SK-N-SH (cell line): ENCODE measurements around the gene STRN3. TPM values are rescaled to one million over a fixed set of nuclear protein-coding genes. Genes with fewer than 3 reads are reported as not detected.

Source experiments
- CTCF ChIA-PET: fragments of 300-600, 350-600 bp; formaldehyde crosslinking; extraction: SDS; loops from one replicate; lab custom pipeline; 2021; lab: Yijun Ruan, JAX
- POLR2A ChIA-PET: fragments of 350-600 bp; sonication (Branson Sonifier 250); formaldehyde crosslinking; extraction: SDS; loops from one replicate; lab custom pipeline; 2020; ENCODE audit warnings: antibody characterized with exemption, inconsistent platforms; lab: Yijun Ruan, JAX
- DNase-seq: peaks from one replicate; pipeline ENCODE4 v3.0.0; 2012
- H2AFZ ChIP-seq: fragments of 200-600 bp; sonication (generic); 2 replicates; pipeline ENCODE4 v1.8.1; 2016; ENCODE audit warnings: antibody characterized with exemption, mild to moderate bottlenecking, low read depth
- H3F3A ChIP-seq: fragments of 200-600 bp; sonication (generic); replicated peaks from 2 replicates; pipeline ENCODE3; 2016; ENCODE audit warnings: antibody characterized with exemption, mild to moderate bottlenecking; ENCODE audit not compliant: insufficient read depth
- H3K27ac ChIP-seq, 2 experiments: fragments of 200-500 bp in 1 of 2; fragments of 200-600 bp in 1 of 2; sonication (Bioruptor generic) in 1 of 2; sonication (generic), shearing (Covaris generic) in 1 of 2; 2 replicates each; pipeline versions ENCODE4 v1.5.1 to v1.6.1; 2014 to 2016; ENCODE audit warnings: low read depth in 2 of 2, inconsistent platforms in 1 of 2, low read length in 1 of 2, mild to moderate bottlenecking in 1 of 2, mixed read lengths in 1 of 2
- H3K27me3 ChIP-seq: fragments of 200-600 bp; sonication (generic), shearing (Covaris generic); 2 replicates; pipeline ENCODE4 v1.6.1; 2016; ENCODE audit warnings: mixed run types; ENCODE audit not compliant: insufficient read depth
- H3K36me3 ChIP-seq, 2 experiments: fragments of 200-500 bp in 1 of 2; fragments of 200-600 bp in 1 of 2; sonication (Bioruptor generic) in 1 of 2; sonication (generic) in 1 of 2; replicated peaks in 1 of 2; 2 replicates each; pipeline versions ENCODE3 to v1.5.1; 2014 to 2016; ENCODE audit warnings: low read length in 1 of 2, mild to moderate bottlenecking in 1 of 2; ENCODE audit not compliant: insufficient read depth in 2 of 2, control insufficient read depth in 1 of 2
- H3K4me1 ChIP-seq, 2 experiments: fragments of 200-500 bp in 1 of 2; fragments of 200-600 bp in 1 of 2; sonication (Bioruptor generic) in 1 of 2; sonication (generic), shearing (Covaris generic) in 1 of 2; 2 replicates each; pipeline versions ENCODE4 v1.5.1 to v1.6.1; 2014 to 2016; ENCODE audit warnings: low read depth in 1 of 2, low read length in 1 of 2, mixed run types in 1 of 2; ENCODE audit not compliant: insufficient read depth in 2 of 2, control insufficient read depth in 1 of 2
- H3K4me2 ChIP-seq: fragments of 200-600 bp; sonication (generic), shearing (Covaris generic); 2 replicates; pipeline ENCODE4 v1.6.1; 2017; ENCODE audit warnings: mixed run types
- H3K4me3 ChIP-seq, 2 experiments: fragments of 200-500 bp in 1 of 2; fragments of 200-600 bp in 1 of 2; sonication (Bioruptor generic) in 1 of 2; sonication (generic), shearing (Covaris generic) in 1 of 2; 2 replicates each; pipeline versions ENCODE4 v1.5.1 to v1.8.1; 2014 to 2016; ENCODE audit warnings: low read depth in 2 of 2, inconsistent platforms in 1 of 2, low read length in 1 of 2, mild to moderate bottlenecking in 1 of 2, mixed read lengths in 1 of 2, moderate library complexity in 1 of 2
- H3K79me2 ChIP-seq: fragments of 200-600 bp; sonication (generic); 2 replicates; pipeline ENCODE4 v1.8.1; 2017; ENCODE audit warnings: mild to moderate bottlenecking; ENCODE audit not compliant: insufficient read depth
- H3K9ac ChIP-seq: fragments of 200-600 bp; sonication (generic); 2 replicates; pipeline ENCODE4 v1.6.1; 2017; ENCODE audit warnings: mixed run types
- H3K9me2 ChIP-seq: fragments of 200-600 bp; sonication (generic); 2 replicates; pipeline ENCODE4 v1.6.1; 2017; ENCODE audit warnings: mixed run types
- H3K9me3 ChIP-seq: fragments of 200-600 bp; sonication (generic); 2 replicates; pipeline ENCODE4 v1.6.1; 2017; ENCODE audit warnings: mixed run types, mild to moderate bottlenecking, moderate library complexity
- H4K20me1 ChIP-seq: fragments of 200-600 bp; sonication (generic); 2 replicates; pipeline ENCODE4 v1.6.1; 2017; ENCODE audit warnings: mild to moderate bottlenecking, mixed run types; ENCODE audit not compliant: insufficient read depth
- MEF2A ChIP-seq: IDR thresholded peaks from 2 replicates; pipeline ENCODE4 v1.4.0; 2012; ENCODE audit warnings: low read depth, borderline replicate concordance
- MXI1 ChIP-seq: IDR thresholded peaks from 2 replicates; pipeline ENCODE4 v1.6.1; 2012; ENCODE audit warnings: mild to moderate bottlenecking, low read depth, low read length, improper control_type of control experiment
- NFIC ChIP-seq: IDR thresholded peaks from 2 replicates; pipeline ENCODE4 v1.4.0; 2012; ENCODE audit warnings: borderline replicate concordance
- POLR2AphosphoS5 ChIP-seq: IDR thresholded peaks from 2 replicates; pipeline ENCODE4 v1.6.1; 2012; ENCODE audit warnings: low read depth, low read length
- RFX5 ChIP-seq: IDR thresholded peaks from 2 replicates; pipeline ENCODE4 v1.6.1; 2012; ENCODE audit warnings: mild to moderate bottlenecking, improper control_type of control experiment, low read length
- RXRA ChIP-seq: IDR thresholded peaks from 2 replicates; pipeline ENCODE4 v1.4.0; 2012; ENCODE audit warnings: low read depth, mild to moderate bottlenecking, borderline replicate concordance
- SMC3 ChIP-seq: IDR thresholded peaks from 2 replicates; pipeline ENCODE4 v1.6.1; 2012; ENCODE audit warnings: low read depth, low read length, improper control_type of control experiment
- TAF1 ChIP-seq: IDR thresholded peaks from 2 replicates; pipeline ENCODE4 v1.6.1; 2012; ENCODE audit warnings: low read depth, mild to moderate bottlenecking, low read length, moderate library complexity, borderline replicate concordance
- TEAD4 ChIP-seq: IDR thresholded peaks from 2 replicates; pipeline ENCODE4 v1.4.0; 2012; ENCODE audit warnings: mild to moderate bottlenecking, borderline replicate concordance; ENCODE audit not compliant: insufficient read depth
- YY1 ChIP-seq: IDR thresholded peaks from 2 replicates; pipeline ENCODE4 v1.4.0; 2012; ENCODE audit warnings: low read depth, mild to moderate bottlenecking
- WGBS: methylation state at CpG from one replicate; pipeline ENCODE4 v1.1.6; 2017; ENCODE audit warnings: low lambda C conversion rate; 5-methylcytosine and 5-hydroxymethylcytosine counted together
- polyA plus RNA-seq, 3 experiments: library from polyadenylated mRNA; depleted of rRNA; stranded (reverse); fragments of >200 nt; gene quantifications; 2 replicates each; pipeline ENCODE4 v1.2.3, GENCODE V29; 2012
- TF ChIP-seq, protein P1 (sequence below): IDR thresholded peaks from 2 replicates; pipeline ENCODE4; 2012
- TF ChIP-seq, protein P2 (sequence below): IDR thresholded peaks from 2 replicates; pipeline ENCODE4 v1.4.0; 2012; ENCODE audit warnings: low read depth, borderline replicate concordance
- TF ChIP-seq, protein P3 (sequence below): fragments of 150-350 bp; IDR thresholded peaks from 2 replicates; pipeline ENCODE4 v1.6.1; 2017; ENCODE audit warnings: antibody characterized with exemption, low read length, low read depth, borderline replicate concordance
- TF ChIP-seq, protein P4 (sequence below): fragments of 150-350 bp; IDR thresholded peaks from 2 replicates; pipeline ENCODE4 v1.6.1; 2016; ENCODE audit warnings: mild to moderate bottlenecking, low read depth, low read length
- TF ChIP-seq, protein P5 (sequence below): IDR thresholded peaks from 2 replicates; pipeline ENCODE4 v1.6.1; 2012; ENCODE audit warnings: mild to moderate bottlenecking, low read depth, low read length, moderate library complexity

STRN3 gene
- polyA plus RNA-seq, 1 of the 3 experiments (the other 2 are of a cell fraction): 7.2 TPM

DNA sequence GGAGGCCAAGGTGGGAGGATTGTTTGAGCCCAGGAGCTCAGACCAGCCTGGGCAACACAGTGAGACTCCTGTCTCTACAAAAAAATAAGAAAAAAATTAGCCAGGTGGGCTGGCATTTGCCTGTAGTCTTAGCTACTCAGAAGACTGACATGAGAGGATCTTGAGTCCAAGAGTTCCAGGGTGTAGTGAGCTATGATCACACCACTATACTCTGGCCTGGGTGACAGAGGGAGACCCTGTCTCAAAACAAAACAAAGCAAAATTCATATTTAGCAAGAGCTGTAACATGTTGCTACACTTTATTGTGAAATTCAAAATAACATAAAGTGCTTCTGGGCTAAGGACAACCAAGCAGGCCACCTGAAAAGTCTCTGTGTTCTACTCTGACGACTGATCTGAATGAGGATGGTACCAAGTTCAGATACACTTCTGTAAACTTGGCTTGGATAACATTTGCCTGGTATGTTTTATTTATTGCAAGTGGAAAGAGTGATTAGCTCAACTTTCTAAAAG lies 11.6 kb upstream of the STRN3 start:
- DNase-seq: no peak
- H3K4me2 ChIP-seq: no peak overlapping the region
- H3K9me2 ChIP-seq: no peaks in the 10 kb centered on the region
- H3F3A ChIP-seq: peaks cover 18% of the 10 kb centered on the region
- no peaks in the 10 kb centered on the region for H4K20me1 ChIP-seq
- no peaks in the 10 kb centered on the region; the same call in 1 of the 2 replicates for H3K79me2 ChIP-seq
- no peaks in the 10 kb centered on the region for H3K27me3 ChIP-seq
- no peaks in the 10 kb centered on the region for H3K9me3 ChIP-seq
- 88% methylated on average over 1 of the region's 1 CpG for WGBS
- TF ChIP-seq RXRA: no peak
- TF ChIP-seq MXI1: no peak
- TF ChIP-seq, protein P1, sequence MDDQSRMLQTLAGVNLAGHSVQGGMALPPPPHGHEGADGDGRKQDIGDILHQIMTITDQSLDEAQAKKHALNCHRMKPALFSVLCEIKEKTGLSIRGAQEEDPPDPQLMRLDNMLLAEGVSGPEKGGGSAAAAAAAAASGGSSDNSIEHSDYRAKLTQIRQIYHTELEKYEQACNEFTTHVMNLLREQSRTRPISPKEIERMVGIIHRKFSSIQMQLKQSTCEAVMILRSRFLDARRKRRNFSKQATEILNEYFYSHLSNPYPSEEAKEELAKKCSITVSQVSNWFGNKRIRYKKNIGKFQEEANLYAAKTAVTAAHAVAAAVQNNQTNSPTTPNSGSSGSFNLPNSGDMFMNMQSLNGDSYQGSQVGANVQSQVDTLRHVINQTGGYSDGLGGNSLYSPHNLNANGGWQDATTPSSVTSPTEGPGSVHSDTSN: no peak
- no peak for TF ChIP-seq TEAD4
- TF ChIP-seq MEF2A: no peak
- TF ChIP-seq, protein P2, sequence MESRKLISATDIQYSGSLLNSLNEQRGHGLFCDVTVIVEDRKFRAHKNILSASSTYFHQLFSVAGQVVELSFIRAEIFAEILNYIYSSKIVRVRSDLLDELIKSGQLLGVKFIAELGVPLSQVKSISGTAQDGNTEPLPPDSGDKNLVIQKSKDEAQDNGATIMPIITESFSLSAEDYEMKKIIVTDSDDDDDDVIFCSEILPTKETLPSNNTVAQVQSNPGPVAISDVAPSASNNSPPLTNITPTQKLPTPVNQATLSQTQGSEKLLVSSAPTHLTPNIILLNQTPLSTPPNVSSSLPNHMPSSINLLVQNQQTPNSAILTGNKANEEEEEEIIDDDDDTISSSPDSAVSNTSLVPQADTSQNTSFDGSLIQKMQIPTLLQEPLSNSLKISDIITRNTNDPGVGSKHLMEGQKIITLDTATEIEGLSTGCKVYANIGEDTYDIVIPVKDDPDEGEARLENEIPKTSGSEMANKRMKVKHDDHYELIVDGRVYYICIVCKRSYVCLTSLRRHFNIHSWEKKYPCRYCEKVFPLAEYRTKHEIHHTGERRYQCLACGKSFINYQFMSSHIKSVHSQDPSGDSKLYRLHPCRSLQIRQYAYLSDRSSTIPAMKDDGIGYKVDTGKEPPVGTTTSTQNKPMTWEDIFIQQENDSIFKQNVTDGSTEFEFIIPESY: no peak
- TF ChIP-seq, all 33 proteins: peak for 0
- Histone ChIP-seq H3K9ac (no peak overlapping the region), H3K4me3 (no peak overlapping the region), H3K4me1 (no peaks in the 10 kb centered on the region), H3K27ac (no peak overlapping the region), H3K36me3 (no peaks in the 10 kb centered on the region), H2AFZ (no peak overlapping the region)
- CTCF ChIA-PET: interaction anchor here (1.2 to 1.8 kb wide), 3 partner anchors 9 to 45 kb away, joined by 3 to 5 read pairs (median 3); no protein-coding TSS in a partner anchor
- POLR2A ChIA-PET: no interaction called here

DNA sequence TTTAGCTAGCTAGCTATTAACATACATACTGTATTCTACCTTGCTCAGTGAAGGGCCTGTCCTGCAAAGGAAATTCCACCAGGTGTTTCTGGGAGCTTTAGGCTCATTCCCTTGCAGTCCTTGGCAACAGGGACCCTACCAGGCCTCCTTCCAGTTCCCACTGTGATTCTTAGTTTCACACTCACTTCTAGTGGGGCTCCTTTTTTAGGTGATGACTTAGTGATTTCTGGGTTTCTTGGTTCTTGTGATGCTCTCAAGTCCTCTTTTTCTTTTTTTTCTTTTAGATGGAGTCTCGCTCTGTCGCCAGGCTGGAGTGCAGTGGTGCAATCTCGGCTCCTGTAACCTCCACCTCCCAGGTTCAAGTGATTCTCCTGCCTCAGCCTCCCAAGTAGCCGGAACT lies 10.4 kb upstream of the STRN3 start:
- CTCF ChIA-PET: no interaction called here
- TF ChIP-seq POLR2AphosphoS5: no peak
- TF ChIP-seq, protein P1: no peak
- no peak for TF ChIP-seq MEF2A
- no peak for TF ChIP-seq YY1
- no peak for TF ChIP-seq RFX5
- no peak for TF ChIP-seq NFIC
- TF ChIP-seq, protein P3, sequence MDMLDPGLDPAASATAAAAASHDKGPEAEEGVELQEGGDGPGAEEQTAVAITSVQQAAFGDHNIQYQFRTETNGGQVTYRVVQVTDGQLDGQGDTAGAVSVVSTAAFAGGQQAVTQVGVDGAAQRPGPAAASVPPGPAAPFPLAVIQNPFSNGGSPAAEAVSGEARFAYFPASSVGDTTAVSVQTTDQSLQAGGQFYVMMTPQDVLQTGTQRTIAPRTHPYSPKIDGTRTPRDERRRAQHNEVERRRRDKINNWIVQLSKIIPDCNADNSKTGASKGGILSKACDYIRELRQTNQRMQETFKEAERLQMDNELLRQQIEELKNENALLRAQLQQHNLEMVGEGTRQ: no peak
- TF ChIP-seq, protein P4, sequence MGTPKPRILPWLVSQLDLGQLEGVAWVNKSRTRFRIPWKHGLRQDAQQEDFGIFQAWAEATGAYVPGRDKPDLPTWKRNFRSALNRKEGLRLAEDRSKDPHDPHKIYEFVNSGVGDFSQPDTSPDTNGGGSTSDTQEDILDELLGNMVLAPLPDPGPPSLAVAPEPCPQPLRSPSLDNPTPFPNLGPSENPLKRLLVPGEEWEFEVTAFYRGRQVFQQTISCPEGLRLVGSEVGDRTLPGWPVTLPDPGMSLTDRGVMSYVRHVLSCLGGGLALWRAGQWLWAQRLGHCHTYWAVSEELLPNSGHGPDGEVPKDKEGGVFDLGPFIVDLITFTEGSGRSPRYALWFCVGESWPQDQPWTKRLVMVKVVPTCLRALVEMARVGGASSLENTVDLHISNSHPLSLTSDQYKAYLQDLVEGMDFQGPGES: no peak
- TF ChIP-seq, protein P5, sequence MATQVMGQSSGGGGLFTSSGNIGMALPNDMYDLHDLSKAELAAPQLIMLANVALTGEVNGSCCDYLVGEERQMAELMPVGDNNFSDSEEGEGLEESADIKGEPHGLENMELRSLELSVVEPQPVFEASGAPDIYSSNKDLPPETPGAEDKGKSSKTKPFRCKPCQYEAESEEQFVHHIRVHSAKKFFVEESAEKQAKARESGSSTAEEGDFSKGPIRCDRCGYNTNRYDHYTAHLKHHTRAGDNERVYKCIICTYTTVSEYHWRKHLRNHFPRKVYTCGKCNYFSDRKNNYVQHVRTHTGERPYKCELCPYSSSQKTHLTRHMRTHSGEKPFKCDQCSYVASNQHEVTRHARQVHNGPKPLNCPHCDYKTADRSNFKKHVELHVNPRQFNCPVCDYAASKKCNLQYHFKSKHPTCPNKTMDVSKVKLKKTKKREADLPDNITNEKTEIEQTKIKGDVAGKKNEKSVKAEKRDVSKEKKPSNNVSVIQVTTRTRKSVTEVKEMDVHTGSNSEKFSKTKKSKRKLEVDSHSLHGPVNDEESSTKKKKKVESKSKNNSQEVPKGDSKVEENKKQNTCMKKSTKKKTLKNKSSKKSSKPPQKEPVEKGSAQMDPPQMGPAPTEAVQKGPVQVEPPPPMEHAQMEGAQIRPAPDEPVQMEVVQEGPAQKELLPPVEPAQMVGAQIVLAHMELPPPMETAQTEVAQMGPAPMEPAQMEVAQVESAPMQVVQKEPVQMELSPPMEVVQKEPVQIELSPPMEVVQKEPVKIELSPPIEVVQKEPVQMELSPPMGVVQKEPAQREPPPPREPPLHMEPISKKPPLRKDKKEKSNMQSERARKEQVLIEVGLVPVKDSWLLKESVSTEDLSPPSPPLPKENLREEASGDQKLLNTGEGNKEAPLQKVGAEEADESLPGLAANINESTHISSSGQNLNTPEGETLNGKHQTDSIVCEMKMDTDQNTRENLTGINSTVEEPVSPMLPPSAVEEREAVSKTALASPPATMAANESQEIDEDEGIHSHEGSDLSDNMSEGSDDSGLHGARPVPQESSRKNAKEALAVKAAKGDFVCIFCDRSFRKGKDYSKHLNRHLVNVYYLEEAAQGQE: no peak
- TF ChIP-seq SMC3: no peak
- no peak for TF ChIP-seq TAF1

More for the DNA sequence above, 10.4 kb upstream of the STRN3 start:
- Histone ChIP-seq H3K36me3 (no peaks in the 10 kb centered on the region), H3K4me1 (no peaks in the 10 kb centered on the region), H3K9me3 (no peaks in the 10 kb centered on the region), H2AFZ (no peak overlapping the region), H3K4me2 (no peak overlapping the region), H3K9ac (no peak overlapping the region), H3K4me3 (no peak overlapping the region), H4K20me1 (no peaks in the 10 kb centered on the region), H3K27me3 (no peaks in the 10 kb centered on the region), H3K79me2 (peaks cover 11% of the 10 kb centered on the region; the same call in 1 of the 2 replicates), H3F3A (peaks cover 19% of the 10 kb centered on the region), H3K27ac (no peak overlapping the region), H3K9me2 (no peaks in the 10 kb centered on the region)
- no peak for DNase-seq
- POLR2A ChIA-PET: no interaction called here
- 97% methylated on average over 4 of the region's 4 CpGs for WGBS
